HG03521 (cell line): Measurements from ENCODE around the gene SSUH2.

Experiments used
- ATAC-seq: cut with Tn5 transposase; IDR thresholded peaks from one replicate; pipeline ENCODE4 v1.9.1; 2021; ENCODE audit warnings: mild to moderate bottlenecking, moderate library complexity; ENCODE audit not compliant: unreplicated experiment

The SSUH2 gene

GRCh38 chr3:8619548-8619947, 25.1 kb downstream of the SSUH2 start:
- no peak for ATAC-seq

- no peak for ATAC-seq
These were observed 25.6 kb downstream of the SSUH2 start for GRCh38 chr3:8618950-8619349.

DNA sequence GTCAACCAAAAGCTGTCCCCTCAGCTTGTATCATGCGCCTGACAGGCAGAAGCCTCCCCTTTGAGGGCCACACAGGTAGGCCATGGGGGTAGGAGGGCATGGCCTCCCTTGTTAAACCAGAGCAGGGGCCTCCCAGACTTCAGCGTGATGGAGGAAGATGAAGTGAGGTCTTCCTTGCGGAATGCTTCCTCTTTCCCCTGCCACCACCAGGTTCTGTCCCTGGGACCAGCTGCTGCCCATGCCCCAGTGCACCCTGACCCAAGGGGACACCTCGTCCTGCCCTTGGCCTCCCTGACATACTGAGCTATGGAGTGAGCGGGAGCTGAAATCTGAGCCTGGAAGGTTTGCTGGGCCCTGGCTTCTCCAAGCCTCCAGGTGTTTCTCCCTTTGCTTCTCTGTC, 26.7 kb downstream of the SSUH2 start:
- ATAC-seq: no peak

DNA sequence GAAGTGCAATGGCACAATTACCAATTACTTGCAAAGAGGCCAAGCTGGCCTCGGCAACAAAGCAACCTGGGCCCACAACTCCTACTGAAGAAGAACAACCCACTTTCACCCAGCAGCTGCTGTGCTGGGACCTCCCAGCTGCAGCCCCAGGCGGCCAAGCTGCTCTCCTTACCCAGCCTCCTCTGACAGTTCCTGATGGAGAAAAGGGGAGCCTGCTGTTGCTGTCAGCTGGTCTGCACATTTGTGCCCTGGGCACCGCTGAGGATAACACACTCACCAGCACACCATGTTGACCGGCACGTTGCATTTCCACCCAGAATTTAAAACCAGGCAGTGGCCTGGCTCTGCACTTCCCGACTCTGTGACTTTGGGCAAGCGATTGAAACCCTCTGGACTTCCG, 33.6 kb downstream of the SSUH2 start:
- no peak for ATAC-seq

- ATAC-seq: no peak
These were observed 35.7 kb downstream of the SSUH2 start for GRCh38 chr3:8608791-8609467.

- no peak for ATAC-seq
These were observed 36.4 kb downstream of the SSUH2 start for GRCh38 chr3:8608041-8608790.

- no peak for ATAC-seq
These were observed 37.2 kb downstream of the SSUH2 start for GRCh38 chr3:8607234-8608040.

GRCh38 chr3:8606701-8607231, 37.8 kb downstream of the SSUH2 start:
- no peak for ATAC-seq

GRCh38 chr3:8604988-8605387, 39.6 kb downstream of the SSUH2 start:
- ATAC-seq: no peak

DNA sequence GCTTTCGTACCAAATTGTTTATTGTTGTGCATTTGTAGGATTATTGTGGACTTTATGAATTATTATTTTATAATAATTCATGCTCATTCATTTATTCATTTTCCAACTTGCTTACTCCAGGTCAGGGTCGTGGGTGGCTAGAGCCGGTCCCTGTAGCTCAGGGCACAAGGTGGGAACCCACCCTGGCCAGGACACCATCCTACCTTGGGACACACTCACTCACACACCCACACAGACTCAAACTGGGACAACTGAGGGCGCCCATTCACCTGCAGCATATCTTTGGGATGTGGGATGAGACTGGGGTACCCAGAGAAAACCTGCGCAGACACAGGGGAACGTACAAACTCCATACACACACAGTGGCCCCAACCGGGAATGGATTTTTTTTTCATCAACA, 40.6 kb downstream of the SSUH2 start:
- ATAC-seq: no peak

GRCh38 chr3:8603115-8603710, 41.4 kb downstream of the SSUH2 start:
- ATAC-seq: no peak

DNA sequence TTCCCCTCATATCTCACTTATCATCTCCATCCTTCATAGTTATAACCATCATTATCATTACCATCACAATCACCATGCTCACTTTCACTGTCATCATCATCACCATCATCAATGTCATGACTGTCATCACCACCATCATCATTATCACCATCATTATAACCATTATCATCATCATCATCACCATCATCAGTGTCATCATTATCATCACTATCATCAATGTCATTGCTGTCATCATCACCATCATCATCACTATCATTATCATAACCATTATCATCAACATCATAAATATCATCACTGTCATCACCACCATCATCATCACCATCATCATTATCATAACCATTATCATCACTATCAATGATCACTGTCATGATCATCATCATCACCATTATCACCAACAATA, 44.1 kb downstream of the SSUH2 start:
- ATAC-seq: no peak

- ATAC-seq: no peak
These were observed 45.5 kb downstream of the SSUH2 start for GRCh38 chr3:8599146-8599545.

DNA sequence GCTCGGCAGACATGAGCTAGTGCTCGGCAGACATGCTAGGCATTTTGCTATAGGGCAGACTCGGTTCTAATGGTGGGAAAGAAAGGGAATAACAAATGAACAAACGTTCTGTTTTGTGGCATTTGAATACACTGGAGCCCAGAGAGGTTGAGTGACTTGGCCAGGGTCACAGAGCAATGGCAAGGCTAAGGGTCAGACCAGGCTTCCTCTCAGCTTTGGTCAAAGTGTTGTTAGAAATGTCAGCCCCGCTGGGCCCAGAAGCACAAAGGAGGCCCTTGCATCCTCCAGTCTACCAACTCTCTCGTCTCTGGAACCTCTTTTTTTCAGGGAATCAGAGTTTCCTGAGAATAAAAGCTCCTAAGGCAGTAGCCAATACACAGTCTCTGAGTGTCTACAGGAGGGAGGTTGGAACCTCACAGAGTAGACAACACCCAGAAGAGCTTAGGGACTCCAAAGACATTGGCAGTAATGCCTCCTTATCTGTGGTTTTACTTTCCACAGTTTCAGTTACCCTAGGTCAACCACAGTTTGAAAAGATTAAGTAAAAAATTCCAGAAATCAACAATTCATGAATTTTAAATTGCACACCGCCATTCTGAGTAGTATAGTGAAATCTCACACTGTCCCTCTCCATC, 47.3 kb downstream of the SSUH2 start:
- ATAC-seq: no peak

DNA sequence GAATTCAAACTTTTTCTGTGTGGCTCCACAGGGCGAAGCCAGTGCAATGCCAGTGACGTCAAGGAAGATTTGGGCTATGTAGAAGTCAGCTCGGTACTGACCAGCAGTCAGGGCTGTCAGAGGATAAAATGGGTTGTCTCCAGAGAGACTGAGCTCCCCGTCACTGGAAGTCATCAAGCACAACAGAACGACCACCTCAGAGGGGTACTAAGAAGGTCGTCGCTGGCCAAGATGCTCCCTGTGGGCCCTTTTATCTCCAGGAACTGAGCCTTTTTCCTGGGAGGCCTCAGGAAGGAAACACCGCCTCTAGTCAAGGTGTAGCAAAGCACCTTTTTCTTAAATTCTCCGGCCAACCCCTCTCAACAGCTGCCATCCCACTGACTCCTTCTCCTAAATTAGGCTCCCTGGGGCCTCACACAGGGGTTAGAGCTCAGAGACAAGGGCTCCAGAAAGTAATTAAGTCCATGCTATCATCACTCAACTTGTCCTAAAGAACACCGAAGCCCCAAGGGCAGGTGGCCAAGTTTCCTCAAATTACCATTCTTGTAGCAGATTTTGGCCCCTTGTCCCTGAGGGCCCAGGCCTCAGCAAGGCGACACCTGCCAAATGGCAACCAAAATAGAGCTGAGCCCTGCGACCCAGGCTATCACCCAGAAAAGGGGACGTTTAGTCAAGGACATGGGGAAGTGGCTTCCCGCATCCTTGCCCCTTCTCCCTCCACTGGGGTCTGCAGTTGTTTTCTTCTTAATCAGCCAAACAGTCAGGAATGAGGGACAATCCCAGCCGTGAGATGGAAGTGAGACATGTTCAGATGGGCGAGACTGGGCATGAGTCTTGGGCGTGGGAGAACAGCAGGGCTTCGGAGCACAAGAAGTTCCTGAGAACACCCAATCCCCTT, 48.0 kb downstream of the SSUH2 start:
- ATAC-seq: no peak

DNA sequence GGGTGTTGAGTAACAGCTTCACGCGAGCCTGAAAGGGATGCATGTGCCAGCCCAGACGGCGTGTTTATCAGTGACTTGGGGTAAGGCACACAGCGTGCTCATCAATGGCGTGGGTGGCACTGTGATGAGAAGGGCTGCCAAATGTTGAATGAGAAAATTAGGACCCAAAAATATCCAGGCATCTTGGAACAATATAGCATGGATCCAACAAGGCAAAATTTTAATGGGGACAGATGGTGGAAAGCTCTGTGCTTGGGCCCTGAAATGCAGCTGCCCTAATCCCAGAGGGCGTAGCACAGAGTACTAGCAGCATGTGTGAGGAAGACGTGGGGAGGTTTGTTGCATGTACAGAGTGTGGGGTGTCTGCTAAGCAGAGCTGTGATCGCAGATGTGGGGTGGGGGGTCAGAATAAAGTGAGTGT, 48.9 kb downstream of the SSUH2 start:
- ATAC-seq: no peak

DNA sequence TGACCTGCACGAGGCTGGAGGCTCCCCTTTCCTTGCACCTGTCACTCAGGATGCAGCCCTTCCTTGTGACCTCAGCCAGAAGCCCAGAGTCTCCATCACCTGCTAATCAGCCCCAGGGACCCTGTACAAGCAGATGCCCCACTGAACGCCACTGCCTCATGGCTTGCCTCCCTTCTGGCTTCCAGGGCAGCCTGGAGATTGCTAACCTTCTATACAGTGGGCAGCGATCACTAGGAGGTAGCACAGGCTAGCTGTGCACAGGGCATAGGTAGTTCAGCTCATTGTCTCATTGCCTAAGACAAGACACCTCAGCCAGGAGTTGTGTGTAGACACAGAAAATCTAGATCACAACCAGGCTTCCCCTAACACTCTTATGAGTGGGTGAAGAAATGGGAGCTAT, 49.3 kb downstream of the SSUH2 start:
- no peak for ATAC-seq

GRCh38 chr3:8593021-8593827, 51.4 kb downstream of the SSUH2 start:
- no peak for ATAC-seq
